BLaER1 (cell line): ENCODE data around the gene FBXO15.
A peak's percentile ranks its signal among the peaks of the same experiment; 100 is the strongest.

Experiments used
- H3K27ac ChIP-seq: shearing (Covaris generic); formaldehyde crosslinking; 2 replicates; pipeline ENCODE4 v1.8.1; 2022
- H3K27me3 ChIP-seq: shearing (Covaris generic); formaldehyde crosslinking; 2 replicates; pipeline ENCODE4 v1.8.1; 2022
- H3K36me3 ChIP-seq: shearing (Covaris generic); formaldehyde crosslinking; 2 replicates; pipeline ENCODE4 v1.8.1; 2022
- H3K4me1 ChIP-seq: shearing (Covaris generic); formaldehyde crosslinking; 2 replicates; pipeline ENCODE4 v1.8.1; 2022
- H3K4me2 ChIP-seq: shearing (Covaris generic); formaldehyde crosslinking; 2 replicates; pipeline ENCODE4 v1.8.1; 2022
- H3K4me3 ChIP-seq: shearing (Covaris generic); formaldehyde crosslinking; 2 replicates; pipeline ENCODE4 v1.8.1; 2022
- H3K9ac ChIP-seq: shearing (Covaris generic); formaldehyde crosslinking; 2 replicates; pipeline ENCODE4 v1.8.1; 2022
- H3K9me3 ChIP-seq: shearing (Covaris generic); formaldehyde crosslinking; 2 replicates; pipeline ENCODE4 v1.8.1; 2022
- H4K20me1 ChIP-seq: shearing (Covaris generic); formaldehyde crosslinking; 2 replicates; pipeline ENCODE4 v1.8.1; 2022
- Cebpa-rat ChIP-seq: shearing (Covaris generic); IDR thresholded peaks from 2 replicates; pipeline ENCODE4 v1.8.1; 2022

FBXO15 gene

GRCh38 chr18:74182335-74182734 lies 34.7 kb upstream of the FBXO15 start:
- H3K4me1 ChIP-seq = no peaks in the 10 kb centered on the region
- no peak for TF ChIP-seq Cebpa-rat
- H3K27ac ChIP-seq = no peak overlapping the region
- H3K27me3 ChIP-seq = no peaks in the 10 kb centered on the region
- no peaks in the 10 kb centered on the region for H3K9me3 ChIP-seq
- no peaks in the 10 kb centered on the region for H3K36me3 ChIP-seq
- no peak overlapping the region for H3K4me2 ChIP-seq
- H3K4me3 ChIP-seq = no peak overlapping the region
- H4K20me1 ChIP-seq = no peaks in the 10 kb centered on the region
- no peak overlapping the region for H3K9ac ChIP-seq

GRCh38 chr18:74179623-74180199 lies 32.1 kb upstream of the FBXO15 start:
- H3K4me2 ChIP-seq = no peak overlapping the region
- TF ChIP-seq Cebpa-rat = no peak
- H3K9me3 ChIP-seq = no peaks in the 10 kb centered on the region
- H3K27ac ChIP-seq = no peak overlapping the region
- H3K27me3 ChIP-seq = no peaks in the 10 kb centered on the region
- H3K36me3 ChIP-seq = no peaks in the 10 kb centered on the region
- H3K4me3 ChIP-seq = no peak overlapping the region
- H3K4me1 ChIP-seq = no peaks in the 10 kb centered on the region
- no peaks in the 10 kb centered on the region for H4K20me1 ChIP-seq
- H3K9ac ChIP-seq = no peak overlapping the region

GRCh38 chr18:74178884-74179283 lies 31.2 kb upstream of the FBXO15 start:
- Histone ChIP-seq H3K27ac (no peak overlapping the region), H3K4me1 (no peaks in the 10 kb centered on the region), H3K9ac (no peak overlapping the region), H3K9me3 (no peaks in the 10 kb centered on the region), H3K4me3 (no peak overlapping the region), H3K27me3 (no peaks in the 10 kb centered on the region), H3K36me3 (no peaks in the 10 kb centered on the region), H4K20me1 (no peaks in the 10 kb centered on the region), H3K4me2 (no peak overlapping the region)
- TF ChIP-seq Cebpa-rat = no peak

GRCh38 chr18:74175658-74176057 lies 28.0 kb upstream of the FBXO15 start:
- H3K36me3 ChIP-seq = no peaks in the 10 kb centered on the region
- no peak overlapping the region for H3K27ac ChIP-seq
- H3K27me3 ChIP-seq = no peaks in the 10 kb centered on the region
- no peak overlapping the region for H3K4me2 ChIP-seq
- no peaks in the 10 kb centered on the region for H3K9me3 ChIP-seq
- H4K20me1 ChIP-seq = no peaks in the 10 kb centered on the region
- no peak for TF ChIP-seq Cebpa-rat
- no peak overlapping the region for H3K9ac ChIP-seq
- H3K4me1 ChIP-seq = no peaks in the 10 kb centered on the region
- H3K4me3 ChIP-seq = no peak overlapping the region

- TF ChIP-seq Cebpa-rat = no peak
- no peak overlapping the region for H3K9ac ChIP-seq
- no peaks in the 10 kb centered on the region for H4K20me1 ChIP-seq
- no peaks in the 10 kb centered on the region for H3K27me3 ChIP-seq
- no peak overlapping the region for H3K4me2 ChIP-seq
- H3K36me3 ChIP-seq = no peaks in the 10 kb centered on the region
- no peaks in the 10 kb centered on the region for H3K4me1 ChIP-seq
- H3K27ac ChIP-seq = no peak overlapping the region
- no peaks in the 10 kb centered on the region for H3K9me3 ChIP-seq
- no peak overlapping the region for H3K4me3 ChIP-seq
These were observed 25.8 kb upstream of the FBXO15 start for GRCh38 chr18:74173434-74173750.

- Histone ChIP-seq H3K36me3 (no peaks in the 10 kb centered on the region), H3K27ac (no peak overlapping the region), H3K4me1 (no peaks in the 10 kb centered on the region), H3K9me3 (no peaks in the 10 kb centered on the region), H3K9ac (no peak overlapping the region), H4K20me1 (no peaks in the 10 kb centered on the region), H3K4me3 (no peak overlapping the region), H3K4me2 (no peak overlapping the region), H3K27me3 (no peaks in the 10 kb centered on the region)
- TF ChIP-seq Cebpa-rat = no peak
These were observed 25.2 kb upstream of the FBXO15 start for GRCh38 chr18:74172697-74173433.

GRCh38 chr18:74171910-74172606 lies 24.4 kb upstream of the FBXO15 start:
- Histone ChIP-seq H3K4me2 (no peak overlapping the region), H3K9me3 (no peaks in the 10 kb centered on the region), H3K27ac (no peak overlapping the region), H3K9ac (no peak overlapping the region), H3K36me3 (no peaks in the 10 kb centered on the region), H3K4me3 (no peak overlapping the region), H4K20me1 (no peaks in the 10 kb centered on the region), H3K4me1 (no peaks in the 10 kb centered on the region), H3K27me3 (no peaks in the 10 kb centered on the region)
- no peak for TF ChIP-seq Cebpa-rat

GRCh38 chr18:74166386-74166785 lies 18.8 kb upstream of the FBXO15 start:
- H3K27me3 ChIP-seq = no peaks in the 10 kb centered on the region
- H3K27ac ChIP-seq = no peak overlapping the region
- H3K4me1 ChIP-seq = peaks cover 17% of the 10 kb centered on the region
- H3K4me3 ChIP-seq = no peak overlapping the region
- no peak overlapping the region for H3K9ac ChIP-seq
- no peak overlapping the region for H3K4me2 ChIP-seq
- H4K20me1 ChIP-seq = no peaks in the 10 kb centered on the region
- H3K9me3 ChIP-seq = no peaks in the 10 kb centered on the region
- peaks cover 12% of the 10 kb centered on the region; the same call in 1 of the 2 replicates for H3K36me3 ChIP-seq
- no peak for TF ChIP-seq Cebpa-rat

GRCh38 chr18:74163019-74163660 lies 15.5 kb upstream of the FBXO15 start:
- H4K20me1 ChIP-seq = no peaks in the 10 kb centered on the region
- no peak overlapping the region for H3K4me3 ChIP-seq
- no peaks in the 10 kb centered on the region for H3K27me3 ChIP-seq
- peaks cover 44% of the 10 kb centered on the region for H3K36me3 ChIP-seq
- no peak overlapping the region for H3K9ac ChIP-seq
- H3K4me2 ChIP-seq = peak overlapping the region; percentile 33
- H3K9me3 ChIP-seq = no peaks in the 10 kb centered on the region
- peak overlapping the region; percentile 47 for H3K27ac ChIP-seq
- no peak for TF ChIP-seq Cebpa-rat
- peaks cover 17% of the 10 kb centered on the region for H3K4me1 ChIP-seq

- H3K4me3 ChIP-seq = no peak overlapping the region
- H3K36me3 ChIP-seq = peaks cover 96% of the 10 kb centered on the region
- no peak for TF ChIP-seq Cebpa-rat
- no peak overlapping the region for H3K4me2 ChIP-seq
- H3K9ac ChIP-seq = no peak overlapping the region
- H3K4me1 ChIP-seq = peaks cover 25% of the 10 kb centered on the region
- H4K20me1 ChIP-seq = peaks cover 55% of the 10 kb centered on the region
- H3K9me3 ChIP-seq = no peaks in the 10 kb centered on the region
- no peak overlapping the region for H3K27ac ChIP-seq
- no peaks in the 10 kb centered on the region for H3K27me3 ChIP-seq
These were observed 7.6 kb upstream of the FBXO15 start for GRCh38 chr18:74155276-74155675.
